ENCODE data around the gene ALKBH5.

ALKBH5 gene

DNA sequence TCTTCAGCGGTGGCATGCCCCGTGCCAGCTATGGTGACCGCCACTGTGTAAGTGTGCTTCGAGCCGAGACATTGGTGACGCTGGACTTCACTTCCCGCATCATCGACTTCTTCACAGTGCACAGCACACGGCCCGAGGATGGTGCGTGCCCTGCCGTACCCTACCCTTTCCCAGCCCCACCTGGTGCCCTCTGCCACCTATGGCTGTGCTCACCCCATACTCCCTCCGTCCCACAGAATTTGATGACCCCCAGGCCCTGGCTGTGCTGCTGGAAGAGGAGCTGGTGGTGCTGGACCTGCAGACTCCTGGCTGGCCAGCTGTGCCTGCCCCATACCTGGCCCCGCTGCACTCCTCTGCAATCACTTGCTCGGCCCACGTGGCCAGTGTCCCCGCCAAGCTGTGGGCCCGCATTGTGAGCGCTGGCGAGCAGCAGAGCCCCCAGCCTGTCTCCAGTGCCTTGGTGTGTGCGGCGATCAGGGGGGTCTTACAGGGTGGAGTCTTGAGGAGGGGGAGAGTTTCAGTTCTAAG, 51.3 kb downstream of the ALKBH5 start:
- no peak for DNase-seq

DNA sequence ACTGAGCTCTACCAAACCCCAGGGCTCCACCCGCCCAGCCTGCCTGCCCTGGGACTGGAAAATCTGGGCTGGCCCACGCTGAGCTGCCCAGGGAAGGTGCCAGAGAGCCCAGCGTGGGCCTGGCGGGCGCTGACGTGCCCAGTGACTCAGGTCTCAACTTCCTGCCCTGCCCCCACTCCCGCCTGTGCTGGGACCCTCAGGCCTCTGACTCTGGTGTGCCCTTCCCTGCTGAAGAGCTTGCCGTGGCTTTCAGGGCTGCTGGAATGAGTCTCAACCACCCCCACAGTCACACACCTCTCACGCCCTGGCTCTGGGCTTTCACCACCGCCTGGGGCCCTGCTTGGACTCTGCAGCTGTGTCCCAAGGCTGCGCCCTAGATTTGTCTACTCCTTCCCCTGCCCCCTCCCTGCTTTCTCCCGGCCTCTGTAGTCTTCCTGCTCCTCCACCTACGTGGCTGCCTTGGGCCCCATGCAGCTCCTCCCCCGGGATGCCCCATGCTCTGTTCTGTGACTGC, 52.2 kb downstream of the ALKBH5 start:
- no peak for DNase-seq
- in situ Hi-C loops (cut with MboI; ENCODE audit: low pct_unique_long_range_greater_than_20kb, low sequenced_read_pairs) = no loop called here

More for the DNA sequence above, 51.3 kb downstream of the ALKBH5 start:
- in situ Hi-C loops (cut with MboI; ENCODE audit: low pct_unique_long_range_greater_than_20kb, low sequenced_read_pairs) = no loop called here

DNA sequence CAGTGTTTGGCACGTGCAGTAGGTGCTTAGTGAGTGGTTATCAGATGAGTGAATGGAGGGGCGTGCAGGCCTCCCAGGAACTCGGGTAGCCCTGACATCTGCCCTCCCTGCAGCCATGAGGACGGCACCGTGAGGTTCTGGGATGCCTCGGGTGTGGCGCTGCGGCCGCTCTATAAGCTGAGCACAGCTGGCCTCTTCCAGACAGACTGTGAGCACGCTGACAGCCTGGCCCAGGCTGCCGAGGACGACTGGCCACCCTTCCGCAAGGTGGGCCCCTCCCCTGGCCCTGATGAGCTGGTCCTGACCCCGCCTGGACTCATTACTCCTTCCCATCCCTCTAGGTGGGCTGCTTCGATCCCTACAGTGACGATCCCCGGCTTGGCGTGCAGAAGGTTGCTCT, 52.9 kb downstream of the ALKBH5 start:
- no peak for DNase-seq
- in situ Hi-C loops (cut with MboI; ENCODE audit: low pct_unique_long_range_greater_than_20kb, low sequenced_read_pairs) = no loop called here

DNA sequence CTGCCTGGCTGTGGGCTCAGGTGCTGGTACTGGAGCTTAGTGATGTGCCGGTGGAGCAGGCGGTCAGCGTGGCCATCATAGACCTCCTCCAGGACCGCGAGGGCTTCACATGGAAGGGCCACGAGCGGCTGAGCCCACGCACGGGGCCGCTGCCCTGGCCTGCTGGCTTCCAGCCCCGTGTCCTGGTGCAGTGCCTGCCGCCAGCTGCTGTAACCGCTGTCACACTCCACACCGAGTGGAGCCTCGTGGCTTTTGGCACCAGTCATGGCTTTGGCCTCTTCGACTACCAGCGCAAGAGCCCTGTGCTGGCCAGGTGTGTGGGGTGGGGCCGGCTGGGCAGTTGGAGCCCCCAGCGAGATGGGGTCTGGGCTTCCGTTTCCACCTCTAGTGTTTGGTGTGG, 53.8 kb downstream of the ALKBH5 start:
- in situ Hi-C loops (cut with MboI; ENCODE audit: low pct_unique_long_range_greater_than_20kb, low sequenced_read_pairs) = no loop called here
- no peak for DNase-seq

DNA sequence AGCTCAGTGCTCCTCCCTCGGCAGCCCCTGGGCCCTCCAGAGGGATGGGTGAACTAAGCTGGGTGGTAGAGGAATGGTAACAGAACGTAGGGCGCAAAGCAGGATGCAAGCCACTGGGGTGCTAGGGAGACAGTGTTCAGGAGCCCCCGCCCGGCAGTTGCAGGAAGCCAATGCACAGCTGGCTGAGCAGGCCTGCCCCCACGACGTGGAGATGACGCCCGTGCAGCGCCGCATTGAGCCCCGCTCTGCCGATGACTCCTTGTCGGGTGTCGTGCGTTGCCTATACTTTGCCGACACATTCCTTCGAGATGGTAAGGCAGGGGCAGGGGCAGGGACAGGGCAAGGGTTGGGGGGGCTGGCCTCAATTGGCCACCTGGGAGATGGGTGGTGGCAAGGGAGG, 54.7 kb downstream of the ALKBH5 start:
- in situ Hi-C loops (cut with MboI; ENCODE audit: low pct_unique_long_range_greater_than_20kb, low sequenced_read_pairs) = no loop called here

DNA sequence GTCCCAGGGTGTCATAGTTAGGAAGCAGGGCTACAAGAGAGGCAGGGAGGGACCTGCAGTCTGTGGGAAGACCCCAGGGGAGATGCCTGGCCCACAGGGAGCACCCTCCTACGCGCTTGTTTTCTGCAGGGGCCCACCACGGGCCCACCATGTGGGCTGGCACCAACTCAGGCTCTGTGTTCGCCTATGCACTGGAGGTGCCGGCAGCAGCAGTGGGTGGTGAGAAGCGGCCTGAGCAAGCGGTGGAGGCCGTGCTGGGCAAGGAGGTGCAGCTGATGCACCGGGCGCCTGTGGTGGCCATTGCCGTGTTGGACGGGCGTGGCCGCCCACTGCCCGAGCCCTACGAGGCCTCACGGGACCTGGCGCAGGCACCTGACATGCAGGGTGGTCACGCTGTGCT, 56.8 kb downstream of the ALKBH5 start:
- in situ Hi-C loops (cut with MboI; ENCODE audit: low pct_unique_long_range_greater_than_20kb, low sequenced_read_pairs) = no loop called here
- DNase-seq = no peak

More for the DNA sequence above, 54.7 kb downstream of the ALKBH5 start:
- no peak for DNase-seq

DNA sequence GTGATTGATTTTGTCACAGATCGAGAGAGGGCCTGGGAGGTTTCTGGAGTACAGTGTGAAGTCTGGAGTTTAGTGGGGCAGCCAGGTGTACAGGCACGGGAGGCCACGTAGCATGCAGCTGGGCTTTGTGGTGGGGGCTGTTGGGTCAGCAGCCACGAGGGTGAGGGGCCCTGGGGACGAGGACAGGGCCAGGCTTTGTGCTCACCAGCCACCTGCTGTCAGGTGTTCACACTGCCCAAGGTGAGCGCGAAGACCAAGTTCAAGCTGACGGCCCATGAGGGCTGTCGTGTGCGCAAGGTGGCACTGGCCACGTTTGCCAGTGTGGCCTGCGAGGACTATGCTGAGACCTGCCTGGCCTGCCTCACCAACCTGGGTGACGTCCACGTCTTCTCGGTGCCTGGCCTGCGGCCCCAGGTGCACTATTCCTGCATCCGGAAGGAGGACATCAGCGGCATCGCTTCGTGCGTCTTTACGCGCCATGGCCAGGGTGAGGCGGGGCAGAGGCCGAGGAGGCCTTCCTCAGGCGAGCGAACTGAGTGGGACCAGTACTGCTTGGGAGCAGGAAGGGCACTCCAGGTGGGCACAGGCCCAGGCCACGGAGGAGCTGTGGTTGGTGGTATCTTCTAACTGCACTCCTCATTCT, 57.7 kb downstream of the ALKBH5 start:
- DNase-seq = no peak
- in situ Hi-C loops (cut with MboI; ENCODE audit: low pct_unique_long_range_greater_than_20kb, low sequenced_read_pairs) = no loop called here

DNA sequence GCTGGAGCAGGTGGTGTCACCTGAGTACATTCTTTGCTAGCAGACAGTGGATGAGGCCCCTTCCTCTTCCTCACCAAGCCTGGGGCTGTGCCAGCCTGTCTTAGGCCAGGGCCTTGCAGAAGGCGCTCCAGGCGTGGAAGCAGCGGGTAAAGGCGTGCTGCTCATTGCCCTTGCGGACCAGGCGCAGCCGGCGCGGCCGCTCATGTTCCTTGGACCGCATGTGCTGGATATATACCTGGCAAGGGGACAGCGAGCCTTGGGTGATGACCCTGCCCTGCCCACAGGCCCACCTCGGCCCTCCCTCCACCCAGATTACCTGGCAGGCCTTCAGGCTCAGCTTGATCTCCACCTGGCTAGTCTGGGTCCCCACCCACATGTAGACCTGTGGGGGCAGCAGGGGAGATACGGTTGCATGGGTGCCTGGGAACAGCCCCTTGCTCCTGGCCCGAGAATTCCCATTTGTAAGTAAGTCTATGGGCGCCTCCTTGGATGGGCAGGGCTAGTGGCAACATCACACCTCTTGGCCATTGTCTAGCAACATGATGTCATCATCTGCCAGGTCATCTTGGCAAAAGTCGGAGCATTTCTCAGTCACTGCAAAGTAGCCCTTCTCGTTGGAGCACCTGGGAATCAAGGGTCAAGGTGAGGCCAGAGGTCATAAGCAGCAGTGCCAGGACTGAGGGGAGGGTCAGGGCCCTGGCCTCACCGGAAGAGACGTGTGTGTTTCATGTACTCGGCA, 61.6 kb downstream of the ALKBH5 start:
- in situ Hi-C loops (cut with MboI; ENCODE audit: low pct_unique_long_range_greater_than_20kb, low sequenced_read_pairs) = no loop called here
- DNase-seq = no peak

DNA sequence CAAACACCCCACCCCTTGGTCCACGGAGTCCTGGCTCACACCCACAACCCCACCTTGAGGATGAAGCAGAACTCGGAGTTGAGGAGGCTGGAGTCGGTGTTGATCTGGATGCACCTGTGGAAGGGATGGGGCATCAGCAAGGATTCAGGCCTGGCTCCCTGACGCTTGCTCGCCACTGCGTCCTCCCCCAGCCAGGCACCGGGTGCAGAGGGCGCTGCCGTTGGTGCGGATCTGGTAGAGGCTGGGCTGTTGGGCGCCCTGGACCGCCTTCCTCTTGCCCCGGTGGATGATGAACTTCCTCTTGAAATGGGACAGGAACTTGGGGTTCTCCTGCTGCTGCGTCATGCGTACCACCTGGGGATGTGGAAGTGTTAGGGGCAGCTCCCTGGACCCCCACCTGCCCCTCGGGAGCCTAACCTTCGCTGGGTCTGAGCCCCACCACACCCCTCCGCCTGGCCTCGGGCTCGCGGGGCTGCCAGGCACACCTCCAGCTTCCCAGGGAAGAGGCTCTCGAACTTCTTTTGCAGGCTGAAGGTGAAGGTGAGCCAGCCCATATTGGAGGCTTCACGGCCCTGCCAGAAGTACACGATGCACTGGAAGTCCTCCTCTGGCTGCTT, 62.6 kb downstream of the ALKBH5 start:
- in situ Hi-C loops (cut with MboI; ENCODE audit: low pct_unique_long_range_greater_than_20kb, low sequenced_read_pairs) = no loop called here
- DNase-seq = no peak

DNA sequence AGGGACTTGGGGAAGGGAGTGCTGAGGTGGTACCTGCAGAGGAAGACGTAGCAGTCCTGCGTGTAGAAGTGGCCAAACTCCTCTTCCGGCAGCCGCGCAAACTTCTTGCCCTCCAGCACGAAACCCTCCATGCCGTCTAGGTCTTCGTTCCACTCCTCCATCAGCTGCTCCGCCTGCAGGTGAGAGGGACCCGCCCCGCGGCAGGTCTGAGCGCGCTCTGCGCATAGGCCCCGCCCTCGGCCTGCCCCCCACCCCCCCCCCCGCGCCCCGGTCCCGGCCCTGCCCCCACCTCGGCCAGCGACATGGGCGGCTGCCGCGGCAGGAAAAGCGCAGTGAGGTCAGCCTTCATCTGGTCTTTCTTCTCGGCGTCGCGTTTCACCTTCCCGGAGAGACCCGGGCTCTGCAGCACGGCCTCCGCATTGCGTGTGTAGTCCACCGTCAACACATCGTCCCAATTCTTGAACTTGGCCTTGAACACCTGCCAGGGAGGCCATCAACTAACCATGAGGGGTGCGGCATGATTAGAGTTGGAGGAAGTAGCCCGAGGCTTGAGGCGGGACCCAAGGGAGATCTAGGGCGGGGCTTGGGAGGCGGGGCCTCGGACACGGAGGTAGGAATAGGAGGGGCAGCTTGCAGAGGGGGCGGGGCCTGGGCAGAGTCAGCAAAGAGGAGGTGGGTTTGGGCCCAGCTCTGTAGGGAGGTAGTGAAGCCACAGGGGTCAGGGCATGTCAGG, 63.4 kb downstream of the ALKBH5 start:
- in situ Hi-C loops (cut with MboI; ENCODE audit: low pct_unique_long_range_greater_than_20kb, low sequenced_read_pairs) = no loop called here
- DNase-seq = peak; percentile 25

DNA sequence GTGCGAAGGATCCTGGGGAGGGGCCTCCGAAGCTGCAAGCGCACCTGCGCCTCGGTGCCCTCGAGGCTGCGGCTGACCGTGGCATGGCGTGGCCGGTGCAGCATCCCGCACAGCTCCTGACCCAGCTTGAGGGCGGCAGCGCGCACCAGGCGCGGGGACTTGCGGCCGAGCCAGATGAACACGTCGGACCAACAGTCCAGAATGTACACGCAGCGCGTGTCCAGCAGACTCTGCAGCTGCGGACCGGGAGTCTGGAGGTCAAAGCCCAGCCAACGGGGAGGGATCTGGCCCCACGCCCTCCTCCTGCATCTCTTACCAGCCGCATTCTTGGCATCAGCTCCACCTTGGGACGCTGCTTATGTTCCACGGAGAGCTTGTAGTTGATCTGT, 64.0 kb downstream of the ALKBH5 start:
- in situ Hi-C loops (cut with MboI; ENCODE audit: low pct_unique_long_range_greater_than_20kb, low sequenced_read_pairs) = no loop called here

DNA sequence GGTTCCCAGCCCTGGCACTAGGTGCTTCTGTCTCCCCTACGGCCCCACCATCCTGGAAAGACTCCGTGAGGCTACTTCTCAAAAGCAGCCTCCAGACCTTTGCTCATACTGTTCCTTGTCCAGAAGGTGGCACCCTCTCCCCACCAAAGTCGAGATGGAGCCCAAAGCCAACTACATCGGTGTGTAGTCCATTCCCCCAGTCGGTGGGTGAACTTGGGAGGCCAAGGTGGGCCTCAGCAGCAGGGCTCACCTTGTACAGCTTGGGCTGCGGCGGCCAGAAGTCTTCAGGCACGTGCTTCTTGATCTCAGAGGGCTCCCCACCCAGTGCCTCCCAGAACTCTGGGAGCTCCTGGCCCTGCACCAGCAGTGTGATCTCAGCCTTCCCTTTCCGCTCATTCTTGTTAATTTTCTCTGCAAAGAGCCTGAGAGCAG, 64.7 kb downstream of the ALKBH5 start:
- peak; percentile 68 for DNase-seq
- in situ Hi-C loops (cut with MboI; ENCODE audit: low pct_unique_long_range_greater_than_20kb, low sequenced_read_pairs) = no loop called here

More for the DNA sequence above, 64.0 kb downstream of the ALKBH5 start:
- DNase-seq = no peak

DNA sequence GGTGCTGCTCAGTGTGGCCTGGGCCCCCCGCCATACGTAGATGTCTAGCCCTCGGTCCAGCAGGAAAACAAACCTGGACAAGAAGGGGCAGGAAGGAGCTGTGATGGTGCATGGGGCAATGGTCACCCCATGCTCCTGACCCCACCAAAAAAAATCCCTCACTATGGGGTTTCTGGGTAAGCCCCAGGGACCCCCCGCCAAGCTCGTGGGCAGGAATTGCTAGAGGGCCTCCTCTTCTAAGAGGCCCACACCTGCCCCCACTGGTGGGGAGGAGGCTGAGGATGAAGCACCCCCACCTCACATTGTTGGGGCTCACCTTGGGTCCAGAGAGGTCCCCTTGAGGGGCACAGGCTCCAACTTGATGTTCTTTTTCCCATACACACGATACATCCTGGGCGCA, 65.2 kb downstream of the ALKBH5 start:
- in situ Hi-C loops (cut with MboI; ENCODE audit: low pct_unique_long_range_greater_than_20kb, low sequenced_read_pairs) = no loop called here
- no peak for DNase-seq

DNA sequence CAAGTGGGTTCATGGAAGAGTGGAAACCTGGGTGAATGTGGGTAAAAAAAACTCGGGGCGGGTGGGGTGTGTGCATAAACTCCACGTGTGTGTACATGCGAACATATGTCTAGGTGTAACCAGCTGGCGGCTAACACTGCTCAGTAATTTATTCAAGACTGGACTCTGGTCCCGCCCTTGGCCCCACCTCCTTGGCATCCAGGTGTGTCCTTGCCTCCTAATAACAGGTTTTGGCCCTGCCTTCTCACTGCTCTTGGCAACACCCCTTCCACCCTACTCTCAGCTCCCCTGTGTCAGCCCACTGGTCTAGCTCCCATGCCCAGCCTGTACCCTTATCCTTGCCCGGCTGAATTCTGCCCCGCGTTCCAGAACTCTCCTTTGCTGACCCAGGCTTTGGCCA, 66.6 kb downstream of the ALKBH5 start:
- in situ Hi-C loops (cut with MboI; ENCODE audit: low pct_unique_long_range_greater_than_20kb, low sequenced_read_pairs) = no loop called here

DNA sequence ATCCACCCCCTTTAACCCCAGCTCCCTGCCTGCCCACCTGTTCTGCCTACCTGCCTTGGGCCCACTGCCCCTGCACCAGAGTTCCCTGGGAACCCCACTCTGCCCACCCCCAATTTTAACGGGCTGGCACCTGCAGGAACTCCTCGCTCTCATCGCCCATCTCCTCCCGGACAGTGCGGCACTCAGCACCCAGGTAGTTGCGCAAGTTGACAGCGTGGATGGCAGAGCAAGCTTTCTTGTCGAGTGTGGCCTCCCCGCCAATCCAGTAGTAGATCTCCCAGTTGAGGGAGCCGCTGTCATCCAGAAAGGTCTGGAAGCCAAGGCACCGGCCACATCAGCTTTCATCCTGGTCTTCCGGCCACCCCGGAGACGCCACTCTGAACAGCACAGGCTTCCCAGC, 67.1 kb downstream of the ALKBH5 start:
- in situ Hi-C loops (cut with MboI; ENCODE audit: low pct_unique_long_range_greater_than_20kb, low sequenced_read_pairs) = no loop called here
- DNase-seq = no peak

More for the DNA sequence above, 66.6 kb downstream of the ALKBH5 start:
- no peak for DNase-seq

DNA sequence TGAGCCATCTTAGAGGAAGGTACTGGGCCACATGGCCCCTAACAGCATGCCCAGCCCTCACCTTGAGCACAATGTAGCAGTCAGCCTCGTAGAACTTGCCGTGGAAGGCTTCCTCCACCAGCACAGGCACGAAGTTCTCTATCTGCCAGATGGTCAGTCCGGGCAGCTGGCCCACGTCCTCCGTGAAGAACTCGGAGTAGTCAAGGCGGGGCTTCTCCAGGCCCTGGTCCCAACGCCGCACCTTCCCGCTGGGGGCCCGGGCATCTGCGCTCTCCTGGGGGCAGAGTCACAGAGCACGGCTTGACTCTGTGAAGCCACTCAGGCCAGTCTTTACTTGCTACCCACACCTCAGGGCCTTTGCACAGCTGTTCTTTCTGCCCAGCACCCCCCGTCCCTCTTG, 67.6 kb downstream of the ALKBH5 start:
- no peak for DNase-seq
- in situ Hi-C loops (cut with MboI; ENCODE audit: low pct_unique_long_range_greater_than_20kb, low sequenced_read_pairs) = no loop called here

DNA sequence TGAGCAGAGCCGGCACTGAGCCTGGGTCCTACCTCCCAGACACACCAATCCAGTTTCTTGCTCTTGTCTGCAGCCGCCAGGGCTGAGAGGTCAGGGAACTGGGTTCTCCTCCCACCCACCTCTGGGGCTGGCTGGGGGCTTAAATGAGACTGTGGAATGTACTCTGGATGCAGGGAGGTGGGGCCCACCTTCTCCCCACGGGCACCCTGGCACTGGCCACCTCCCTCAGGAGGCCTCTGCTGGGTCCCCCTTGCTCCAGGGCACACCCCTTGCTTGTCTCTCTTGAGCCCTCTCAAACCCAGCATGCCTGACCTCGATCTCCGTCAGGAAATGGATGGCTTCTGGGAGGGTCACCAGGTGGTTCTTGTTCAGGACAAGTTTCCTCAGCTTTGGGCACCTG, 68.5 kb downstream of the ALKBH5 start:
- DNase-seq = no peak
- in situ Hi-C loops (cut with MboI; ENCODE audit: low pct_unique_long_range_greater_than_20kb, low sequenced_read_pairs) = no loop called here

DNA sequence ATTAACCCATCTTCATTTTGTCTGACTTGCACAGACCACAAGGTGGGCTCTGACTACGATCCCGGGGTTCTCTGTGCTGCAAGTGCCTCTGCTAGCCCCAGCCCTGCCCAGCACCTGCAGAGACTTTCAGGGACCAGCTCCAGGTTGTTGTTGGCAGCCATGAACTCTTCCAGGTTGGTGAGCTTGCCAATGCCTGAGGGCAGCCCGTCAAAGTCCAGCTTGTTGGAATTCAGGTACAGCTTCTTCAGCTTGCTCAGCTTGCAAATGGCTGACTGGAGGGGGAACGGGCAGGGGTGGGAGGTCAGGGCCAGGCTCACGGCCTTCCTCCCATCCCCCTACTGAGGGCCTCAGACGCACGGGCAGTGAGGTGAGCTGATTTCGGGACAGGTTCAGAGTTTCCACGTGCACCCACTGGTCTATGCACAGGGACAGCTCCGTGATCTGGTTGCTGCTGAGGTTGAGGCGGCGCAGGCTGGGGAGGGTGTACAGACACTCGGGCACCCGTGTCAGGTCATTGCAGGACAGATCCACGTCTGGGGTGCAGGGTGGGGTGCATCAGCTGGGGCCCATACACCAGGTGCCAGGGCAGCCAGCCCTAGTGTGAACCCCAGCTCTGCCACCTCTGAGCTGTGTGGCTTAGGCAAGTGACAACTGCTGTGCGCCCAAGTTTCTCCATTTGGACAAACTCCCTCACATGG, 69.7 kb downstream of the ALKBH5 start:
- in situ Hi-C loops (cut with MboI; ENCODE audit: low pct_unique_long_range_greater_than_20kb, low sequenced_read_pairs) = no loop called here
- no peak for DNase-seq
